CD14-positive monocyte (primary cell): ENCODE data around the gene CXCR5. TPM values are rescaled to one million over a fixed set of nuclear protein-coding genes. Genes with fewer than 3 reads are reported as not detected.
A peak's percentile ranks its signal among the peaks of the same experiment; 100 is the strongest.

Source experiments
- DNase-seq, 3 donors: peaks; one replicate each; pipeline ENCODE4 v3.0.0-alpha.2; 2011 to 2022
- H2AFZ ChIP-seq: 2 replicates; pipeline ENCODE4 v1.6.0; 2012; ENCODE audit warnings: mild to moderate bottlenecking, low read depth, low read length, inconsistent platforms; ENCODE audit not compliant: insufficient read depth, poor library complexity, severe bottlenecking
- H3K27ac ChIP-seq, 2 donors: 1 replicate in 1 of 2; 2 replicates in 1 of 2; pipeline ENCODE4 v1.5.1; 2012 to 2013; ENCODE audit warnings: low read length in 2 of 2, control low read depth in 1 of 2, inconsistent platforms in 1 of 2, low read depth in 1 of 2, mild to moderate bottlenecking in 1 of 2
- H3K27me3 ChIP-seq, 2 donors: one replicate each; pipeline versions ENCODE4 v1.6.0 to v1.6.1; 2011 to 2013; ENCODE audit warnings: low read length in 2 of 2; ENCODE audit not compliant: control insufficient read depth in 2 of 2, insufficient read depth in 2 of 2
- H3K36me3 ChIP-seq, 2 donors: replicated peaks in 1 of 2; 1 replicate in 1 of 2; 2 replicates in 1 of 2; pipeline versions ENCODE4 v1.5.1 to v1.6.1; 2012 to 2013; ENCODE audit warnings: low read length in 2 of 2, control low read depth in 1 of 2, inconsistent platforms in 1 of 2, mild to moderate bottlenecking in 1 of 2; ENCODE audit not compliant: insufficient read depth in 2 of 2, control insufficient read depth in 1 of 2
- H3K4me1 ChIP-seq, 2 donors: 1 replicate in 1 of 2; 2 replicates in 1 of 2; pipeline versions ENCODE4 v1.5.1 to v1.6.1; 2012 to 2013; ENCODE audit warnings: low read length in 2 of 2, control low read depth in 1 of 2, inconsistent platforms in 1 of 2, mild to moderate bottlenecking in 1 of 2, moderate library complexity in 1 of 2; ENCODE audit not compliant: insufficient read depth in 2 of 2, control insufficient read depth in 1 of 2
- H3K4me2 ChIP-seq: replicated peaks from 2 replicates; pipeline ENCODE3; 2012; ENCODE audit warnings: low read length, moderate library complexity, mild to moderate bottlenecking; ENCODE audit not compliant: poor library complexity, severe bottlenecking; ENCODE audit errors: extremely low read depth
- H3K4me3 ChIP-seq, 3 experiments: fragments of 200-600 bp in 1 of 3; sonication (generic) in 1 of 3; replicated peaks in 1 of 3; 1 replicate in 2 of 3; 2 replicates in 1 of 3; pipeline ENCODE4 v1.5.1; 2011 to 2013; ENCODE audit warnings: low read length in 3 of 3, mild to moderate bottlenecking in 3 of 3, control low read depth in 2 of 3, low read depth in 2 of 3, inconsistent platforms in 1 of 3, moderate library complexity in 1 of 3
- H3K79me2 ChIP-seq: 2 replicates; pipeline ENCODE4 v1.6.0; 2012; ENCODE audit warnings: mild to moderate bottlenecking, control low read depth, inconsistent platforms, low read length, moderate library complexity; ENCODE audit not compliant: insufficient read depth
- H3K9ac ChIP-seq: 2 replicates; pipeline ENCODE4 v1.6.0; 2017; ENCODE audit warnings: low read length, mild to moderate bottlenecking; ENCODE audit not compliant: insufficient read depth, poor library complexity, severe bottlenecking
- H3K9me3 ChIP-seq, 2 donors: replicated peaks in 1 of 2; 1 replicate in 1 of 2; 2 replicates in 1 of 2; pipeline versions ENCODE4 v1.5.1 to v1.6.1; 2012 to 2013; ENCODE audit warnings: low read length in 2 of 2, control low read depth in 1 of 2; ENCODE audit not compliant: control insufficient read depth in 1 of 2, insufficient read depth in 1 of 2
- H4K20me1 ChIP-seq: 2 replicates; pipeline ENCODE4 v1.6.0; 2012; ENCODE audit warnings: mild to moderate bottlenecking, low read length, control low read depth, moderate library complexity; ENCODE audit not compliant: insufficient read depth
- H3K27ac Mint-ChIP-seq, 7 donors: one replicate each; pipeline ENCODE4 v1.8.0; 2020; ENCODE audit warnings: mild to moderate bottlenecking in 7 of 7, mixed read lengths in 7 of 7, moderate library complexity in 6 of 7, inconsistent platforms in 2 of 7
- H3K27me3 Mint-ChIP-seq, 3 donors: one replicate each; pipeline ENCODE4 v1.8.0; 2021 to 2022; ENCODE audit warnings: low read depth in 3 of 3, mild to moderate bottlenecking in 3 of 3, mixed read lengths in 3 of 3, moderate library complexity in 3 of 3, inconsistent platforms in 1 of 3
- H3K36me3 Mint-ChIP-seq, 2 donors: one replicate each; pipeline ENCODE4 v1.8.0; 2020; ENCODE audit warnings: mixed read lengths in 2 of 2, inconsistent platforms in 1 of 2, mild to moderate bottlenecking in 1 of 2
- H3K4me1 Mint-ChIP-seq: one replicate; pipeline ENCODE4 v1.8.0; 2020; ENCODE audit warnings: mild to moderate bottlenecking, mixed read lengths
- H3K4me3 Mint-ChIP-seq, 2 donors: one replicate each; pipeline ENCODE4 v1.8.0; 2020; ENCODE audit warnings: mild to moderate bottlenecking in 2 of 2, mixed read lengths in 2 of 2, moderate library complexity in 1 of 2
- H3K9me3 Mint-ChIP-seq, 7 donors: one replicate each; pipeline ENCODE4 v1.8.0; 2020 to 2022; ENCODE audit warnings: mixed read lengths in 7 of 7, mild to moderate bottlenecking in 6 of 7, moderate library complexity in 6 of 7, inconsistent platforms in 2 of 7
- CTCF ChIP-seq: fragments of 200-600 bp; IDR thresholded peaks from one replicate; pipeline ENCODE4 v1.8.0; 2022; ENCODE audit warnings: antibody characterized with exemption, mild to moderate bottlenecking
- WGBS: methylation state at CpG from one replicate; pipeline ENCODE4 v1.1.5; 2013; ENCODE audit warnings: missing lambda C conversion rate; ENCODE audit not compliant: insufficient coverage; 5-methylcytosine and 5-hydroxymethylcytosine counted together
- intact Hi-C, 2 donors: fragments of 100-400 bp; cut with micrococcal nuclease; formaldehyde crosslinking; loops; one replicate each; pipeline versions ENCODE4 v1.15.0 to v1.15.1; 2023
- polyA plus RNA-seq, 3 donors: library from polyadenylated mRNA; depleted of rRNA in 1 of 3; unstranded in 2 of 3; stranded (reverse) in 1 of 3; fragments of 300-500 nt in 2 of 3; fragments of >200 nt in 1 of 3; fragmentation: Illumina TruSeq in 2 of 3; gene quantifications; 1 replicate in 2 of 3; 2 replicates in 1 of 3; pipeline ENCODE4 v1.2.3, GENCODE V29; 2012 to 2021

The CXCR5 gene
- polyA plus RNA-seq, 3 donors, result 0.08 to 0.31 (median 0.09) TPM

- TF ChIP-seq CTCF, result no peak
- no peaks in the 10 kb centered on the region for H3K27me3 ChIP-seq
- no peak for DNase-seq
- peaks cover 42 to 45% of the 10 kb centered on the region in 2 donors for H3K36me3 Mint-ChIP-seq
- H3K4me2 ChIP-seq, result no peak overlapping the region
- H3K4me1 ChIP-seq, result peaks cover 45 to 49% of the 10 kb centered on the region in 2 donors
- H2AFZ ChIP-seq, result no peak overlapping the region
- 92% methylated on average over 12 of the region's 21 CpGs for WGBS
- H3K9ac ChIP-seq, result no peak overlapping the region
- H3K27ac Mint-ChIP-seq, result no peak overlapping the region
- intact Hi-C loops, result loop anchor here in 1 of 2 donors (2.0 kb wide), 1 partner anchor 19 kb away; no protein-coding TSS in a partner anchor
- H3K27me3 Mint-ChIP-seq, result peaks cover 7 to 28% (median 12%) of the 10 kb centered on the region in 3 donors
- H3K4me3 ChIP-seq, result no peak overlapping the region
- H3K4me1 Mint-ChIP-seq, result peaks cover 43% of the 10 kb centered on the region
- peaks cover 0 to 3% (median 0%) of the 10 kb centered on the region in 7 donors for H3K9me3 Mint-ChIP-seq
- H3K36me3 ChIP-seq, result peaks cover 14 to 36% of the 10 kb centered on the region in 2 donors
- no peak overlapping the region for H3K27ac ChIP-seq
- peaks cover 78% of the 10 kb centered on the region for H4K20me1 ChIP-seq
- H3K4me3 Mint-ChIP-seq, result peak overlapping the region in 1 of 2 donors; percentile 35
- no peaks in the 10 kb centered on the region for H3K9me3 ChIP-seq
- peaks cover 33% of the 10 kb centered on the region for H3K79me2 ChIP-seq
Observed at GRCh38 chr11:118909619-118910308, 26.1 kb downstream of the CXCR5 start.

GRCh38 chr11:118910309-118911112 is 26.8 kb downstream of the CXCR5 start:
- H3K4me3 ChIP-seq, result no peak overlapping the region
- 23% methylated on average over 43 of the region's 67 CpGs for WGBS
- TF ChIP-seq CTCF, result no peak
- peak overlapping the region; percentile 42 for H3K4me2 ChIP-seq
- Mint-ChIP-seq H3K4me3 (peak overlapping the region; percentile 61 to 88), H3K27ac (no peak overlapping the region), H3K4me1 (peaks cover 51% of the 10 kb centered on the region), H3K9me3 (peaks cover 0 to 3% (median 0%) of the 10 kb centered on the region in 7 donors), H3K36me3 (peaks cover 39% of the 10 kb centered on the region in 2 donors), H3K27me3 (peaks cover 7 to 28% (median 12%) of the 10 kb centered on the region in 3 donors)
- no peak overlapping the region for H3K9ac ChIP-seq
- peak; percentile 62 to 83 (median 63) for DNase-seq
- H2AFZ ChIP-seq, result no peak overlapping the region
- intact Hi-C loops, result no loop called here
- H3K4me1 ChIP-seq, result peaks cover 52 to 56% of the 10 kb centered on the region in 2 donors
- H3K9me3 ChIP-seq, result no peaks in the 10 kb centered on the region
- peaks cover 35% of the 10 kb centered on the region for H3K79me2 ChIP-seq
- H3K36me3 ChIP-seq, result peaks cover 13 to 30% of the 10 kb centered on the region in 2 donors
- peaks cover 82% of the 10 kb centered on the region for H4K20me1 ChIP-seq
- no peak overlapping the region for H3K27ac ChIP-seq
- H3K27me3 ChIP-seq, result no peaks in the 10 kb centered on the region
